Mesendoderm (in vitro differentiated cells): Measurements from ENCODE around the gene MSH3.
A peak's percentile ranks its signal among the peaks of the same experiment; 100 is the strongest.
"Not testable (repeated sequence)": the region's sequence is repeated elsewhere in the genome, so short reads cannot be mapped to it uniquely, and the experiment has no call there.

ENCODE experiments used
- DNase-seq: peaks from one replicate; pipeline ENCODE4 v3.0.0; 2013
- H2AK5ac ChIP-seq: 2 replicates; pipeline ENCODE4 v1.6.1; 2013; ENCODE audit warnings: low read length, inconsistent platforms
- H2BK120ac ChIP-seq: 2 replicates; pipeline ENCODE4 v1.6.1; 2013; ENCODE audit warnings: low read depth, mild to moderate bottlenecking, low read length, moderate library complexity, mixed read lengths
- H2BK15ac ChIP-seq: replicated peaks from 2 replicates; pipeline ENCODE4 v1.6.1; 2013; ENCODE audit warnings: low read depth, mild to moderate bottlenecking, moderate library complexity
- H2BK5ac ChIP-seq: 2 replicates; pipeline ENCODE4 v1.6.1; 2013; ENCODE audit warnings: low read length, inconsistent platforms
- H3K18ac ChIP-seq: 2 replicates; pipeline ENCODE4 v1.6.1; 2013; ENCODE audit warnings: mild to moderate bottlenecking, low read length, mixed read lengths
- H3K23ac ChIP-seq: one replicate; pipeline ENCODE4 v1.6.1; 2013; ENCODE audit warnings: low read length
- H3K27ac ChIP-seq: 2 replicates; pipeline ENCODE4 v1.5.1; 2013; ENCODE audit warnings: low read depth, mild to moderate bottlenecking, inconsistent platforms, low read length, moderate library complexity
- H3K27me3 ChIP-seq: 2 replicates; pipeline ENCODE4 v1.6.1; 2013; ENCODE audit warnings: low read length, control low read depth, mild to moderate bottlenecking, inconsistent platforms; ENCODE audit not compliant: insufficient read depth, poor library complexity
- H3K36me3 ChIP-seq: 2 replicates; pipeline ENCODE4 v1.6.1; 2013; ENCODE audit warnings: low read length, inconsistent platforms; ENCODE audit not compliant: control insufficient read depth, insufficient read depth
- H3K4ac ChIP-seq: one replicate; pipeline ENCODE4 v1.6.1; 2013; ENCODE audit warnings: low read depth, mild to moderate bottlenecking, low read length, moderate library complexity
- H3K4me1 ChIP-seq: 2 replicates; pipeline ENCODE4 v1.6.1; 2013; ENCODE audit warnings: low read depth, low read length, inconsistent platforms; ENCODE audit not compliant: control insufficient read depth
- H3K4me2 ChIP-seq: 2 replicates; pipeline ENCODE4 v1.6.1; 2013; ENCODE audit warnings: low read length
- H3K4me3 ChIP-seq: 2 replicates; pipeline ENCODE4 v1.5.1; 2013; ENCODE audit warnings: mild to moderate bottlenecking, low read length
- H3K56ac ChIP-seq: one replicate; pipeline ENCODE4 v1.6.1; 2013; ENCODE audit warnings: low read length
- H3K79me1 ChIP-seq: 2 replicates; pipeline ENCODE4 v1.6.1; 2013; ENCODE audit warnings: low read length, inconsistent platforms
- H3K79me2 ChIP-seq: 2 replicates; pipeline ENCODE4 v1.6.1; 2013; ENCODE audit warnings: mild to moderate bottlenecking, low read length; ENCODE audit not compliant: control insufficient read depth, insufficient read depth
- H3K9ac ChIP-seq: 2 replicates; pipeline ENCODE4 v1.6.1; 2013; ENCODE audit warnings: low read length, inconsistent platforms
- H4K5ac ChIP-seq: one replicate; pipeline ENCODE4 v1.6.1; 2013; ENCODE audit warnings: low read length
- H4K8ac ChIP-seq: one replicate; pipeline ENCODE4 v1.6.1; 2013; ENCODE audit warnings: low read depth, mild to moderate bottlenecking, control low read depth, low read length, moderate library complexity
- WGBS: extraction: QIAGEN DNeasy Blood & Tissue Kit; methylation state at CpG from one replicate; pipeline ENCODE4 v1.1.7; 2013; ENCODE audit warnings: low lambda C conversion rate, missing lambda C conversion rate; ENCODE audit not compliant: insufficient coverage; ENCODE audit errors: extremely low coverage; 5-methylcytosine and 5-hydroxymethylcytosine counted together

The MSH3 gene

DNA sequence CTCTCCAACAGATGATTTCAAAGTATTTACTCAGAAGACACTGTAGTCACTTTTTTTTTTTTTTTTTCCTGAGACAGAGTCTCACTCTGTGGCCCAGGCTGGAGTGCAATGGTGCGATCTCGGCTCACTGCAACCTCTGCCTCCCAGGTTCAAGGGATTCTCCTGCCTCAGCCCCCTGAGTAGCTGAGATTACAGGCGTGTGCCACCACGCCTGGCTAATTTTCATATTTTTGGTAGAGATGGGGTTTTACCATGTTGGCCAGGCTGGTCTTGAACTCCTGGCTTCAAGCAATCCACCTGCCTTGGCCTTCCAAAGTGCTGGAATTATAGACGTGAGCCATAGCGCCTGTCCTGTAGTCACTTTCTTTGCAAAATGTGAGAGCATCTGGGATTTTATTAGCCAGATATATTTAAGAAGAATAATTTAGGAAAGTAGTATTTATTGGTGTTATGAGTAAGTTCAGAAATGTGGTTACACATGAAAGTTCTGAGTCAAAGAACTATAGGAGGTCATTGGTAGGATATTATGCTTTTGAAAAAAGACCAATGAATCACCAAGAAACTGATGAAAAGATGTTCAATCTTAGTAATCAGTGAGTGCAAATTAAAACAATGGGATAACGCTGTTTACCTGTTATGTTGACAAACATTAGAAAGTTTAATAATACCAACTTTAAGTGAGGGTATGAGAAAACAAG lies 135.0 kb downstream of the MSH3 start:
- not testable (repeated sequence) for H3K4me1 ChIP-seq, H3K4me3 ChIP-seq
- no CpG with 5 or more reads among the region's 7 CpGs for WGBS

GRCh38 chr5:80790698-80791097 lies 136.2 kb downstream of the MSH3 start:
- H2AK5ac ChIP-seq: no peak overlapping the region
- WGBS: no CpG with 5 or more reads among the region's 3 CpGs
- H3K9ac ChIP-seq: no peak overlapping the region
- no peaks in the 10 kb centered on the region for H3K79me1 ChIP-seq
- no peak overlapping the region for H4K8ac ChIP-seq
- H3K4me1 ChIP-seq: no peaks in the 10 kb centered on the region
- no peak overlapping the region for H3K4me3 ChIP-seq
- no peak overlapping the region for H3K56ac ChIP-seq
- H3K36me3 ChIP-seq: no peaks in the 10 kb centered on the region
- H3K27ac ChIP-seq: no peak overlapping the region
- no peak overlapping the region for H3K4me2 ChIP-seq
- no peak overlapping the region for H3K18ac ChIP-seq
- H3K27me3 ChIP-seq: no peaks in the 10 kb centered on the region
- H2BK120ac ChIP-seq: no peak overlapping the region
- H3K4ac ChIP-seq: no peak overlapping the region
- no peak for DNase-seq
- H2BK5ac ChIP-seq: no peak overlapping the region
- no peak overlapping the region for H2BK15ac ChIP-seq
- no peak overlapping the region for H4K5ac ChIP-seq
- no peak overlapping the region for H3K23ac ChIP-seq
- no peaks in the 10 kb centered on the region for H3K79me2 ChIP-seq

More for the DNA sequence above, 135.0 kb downstream of the MSH3 start:
- not testable (repeated sequence) for H3K27me3 ChIP-seq, H2BK120ac ChIP-seq, H3K27ac ChIP-seq, H3K23ac ChIP-seq, H3K56ac ChIP-seq, H3K79me1 ChIP-seq, H2BK5ac ChIP-seq, H3K4ac ChIP-seq, H3K4me2 ChIP-seq, DNase-seq, H3K36me3 ChIP-seq, H4K5ac ChIP-seq, H3K18ac ChIP-seq, H2BK15ac ChIP-seq, H2AK5ac ChIP-seq, H4K8ac ChIP-seq, H3K79me2 ChIP-seq, H3K9ac ChIP-seq

- Histone ChIP-seq H3K27ac (no peak overlapping the region), H3K27me3 (no peaks in the 10 kb centered on the region), H3K23ac (no peak overlapping the region), H3K4me3 (no peak overlapping the region), H4K8ac (no peak overlapping the region), H2AK5ac (no peak overlapping the region), H3K4me2 (no peak overlapping the region), H3K79me1 (no peaks in the 10 kb centered on the region), H4K5ac (no peak overlapping the region), H2BK15ac (no peak overlapping the region), H3K4ac (no peak overlapping the region), H3K18ac (no peak overlapping the region), H2BK5ac (no peak overlapping the region), H3K36me3 (no peaks in the 10 kb centered on the region), H3K4me1 (no peaks in the 10 kb centered on the region), H3K9ac (no peak overlapping the region), H3K56ac (no peak overlapping the region), H3K79me2 (no peaks in the 10 kb centered on the region), H2BK120ac (no peak overlapping the region)
- WGBS: no CpG with 5 or more reads among the region's 1 CpG
- peak; percentile 30 for DNase-seq
These were observed 138.9 kb downstream of the MSH3 start for GRCh38 chr5:80793354-80793753.

DNA sequence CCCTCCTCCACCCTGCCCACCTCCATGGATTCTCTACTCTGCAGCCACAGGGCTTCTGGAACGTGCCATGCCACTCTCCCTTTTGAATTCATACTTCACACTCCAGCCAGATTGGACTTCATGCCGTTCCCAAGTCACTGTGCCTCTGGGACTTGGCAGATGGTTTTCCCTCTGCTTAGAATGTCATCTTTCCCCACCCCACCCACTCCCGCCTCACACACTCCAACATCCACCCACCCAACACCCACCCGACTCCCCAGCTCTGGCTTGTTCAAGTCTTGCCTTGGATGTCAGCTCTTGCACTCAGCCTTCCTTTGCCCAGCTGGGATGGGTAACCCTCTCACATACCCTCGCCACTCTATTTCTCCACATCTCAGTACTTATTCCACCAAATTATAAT lies 142.4 kb downstream of the MSH3 start:
- H3K56ac ChIP-seq: no peak overlapping the region
- no peak overlapping the region for H4K8ac ChIP-seq
- no peak overlapping the region for H3K4me2 ChIP-seq
- H3K4me3 ChIP-seq: no peak overlapping the region
- no peaks in the 10 kb centered on the region for H3K27me3 ChIP-seq
- no peaks in the 10 kb centered on the region for H3K36me3 ChIP-seq
- H3K27ac ChIP-seq: no peak overlapping the region
- no peaks in the 10 kb centered on the region for H3K79me2 ChIP-seq
- no peak overlapping the region for H3K23ac ChIP-seq
- no peak overlapping the region for H3K18ac ChIP-seq
- no peak overlapping the region for H2BK5ac ChIP-seq
- DNase-seq: no peak
- H2BK15ac ChIP-seq: no peak overlapping the region
- H4K5ac ChIP-seq: no peak overlapping the region
- peaks cover 3% of the 10 kb centered on the region for H3K4me1 ChIP-seq
- no peak overlapping the region for H2BK120ac ChIP-seq
- no peak overlapping the region for H3K4ac ChIP-seq
- no peaks in the 10 kb centered on the region for H3K79me1 ChIP-seq
- H2AK5ac ChIP-seq: no peak overlapping the region
- no peak overlapping the region for H3K9ac ChIP-seq
- no CpG with 5 or more reads among the region's 5 CpGs for WGBS

GRCh38 chr5:80797428-80798024 lies 143.1 kb downstream of the MSH3 start:
- no peaks in the 10 kb centered on the region for H3K36me3 ChIP-seq
- no peak overlapping the region for H4K8ac ChIP-seq
- no peaks in the 10 kb centered on the region for H3K79me1 ChIP-seq
- H3K18ac ChIP-seq: no peak overlapping the region
- H3K27ac ChIP-seq: no peak overlapping the region
- peaks cover 3% of the 10 kb centered on the region for H3K4me1 ChIP-seq
- no peaks in the 10 kb centered on the region for H3K27me3 ChIP-seq
- H4K5ac ChIP-seq: no peak overlapping the region
- WGBS: 100% methylated on average over 1 of the region's 5 CpGs
- no peak overlapping the region for H2AK5ac ChIP-seq
- H3K56ac ChIP-seq: no peak overlapping the region
- H2BK120ac ChIP-seq: no peak overlapping the region
- H3K4ac ChIP-seq: no peak overlapping the region
- no peak overlapping the region for H3K4me2 ChIP-seq
- DNase-seq: no peak
- H3K9ac ChIP-seq: no peak overlapping the region
- H3K4me3 ChIP-seq: no peak overlapping the region
- H2BK15ac ChIP-seq: no peak overlapping the region
- H3K23ac ChIP-seq: no peak overlapping the region
- H3K79me2 ChIP-seq: no peaks in the 10 kb centered on the region
- no peak overlapping the region for H2BK5ac ChIP-seq

- H2BK5ac ChIP-seq: no peak overlapping the region
These were observed 143.7 kb downstream of the MSH3 start for GRCh38 chr5:80798166-80798565.

More at GRCh38 chr5:80798166-80798565, 143.7 kb downstream of the MSH3 start:
- no peak overlapping the region for H4K5ac ChIP-seq
- no peaks in the 10 kb centered on the region for H3K27me3 ChIP-seq
- H2AK5ac ChIP-seq: no peak overlapping the region
- no peak overlapping the region for H3K9ac ChIP-seq
- WGBS: no CpG with 5 or more reads among the region's 1 CpG
- no peaks in the 10 kb centered on the region for H3K79me1 ChIP-seq
- no peak overlapping the region for H3K4me3 ChIP-seq
- H3K4me1 ChIP-seq: peaks cover 3% of the 10 kb centered on the region
- H2BK15ac ChIP-seq: no peak overlapping the region
- H3K79me2 ChIP-seq: no peaks in the 10 kb centered on the region
- no peak overlapping the region for H3K27ac ChIP-seq
- no peak overlapping the region for H4K8ac ChIP-seq
- H3K36me3 ChIP-seq: no peaks in the 10 kb centered on the region
- no peak overlapping the region for H3K56ac ChIP-seq
- no peak for DNase-seq
- H3K4ac ChIP-seq: no peak overlapping the region
- H3K4me2 ChIP-seq: no peak overlapping the region
- H3K23ac ChIP-seq: no peak overlapping the region
- H2BK120ac ChIP-seq: no peak overlapping the region
- no peak overlapping the region for H3K18ac ChIP-seq
